K562 (cell line): ENCODE data around the gene AMN1. TPM values are rescaled to one million over a fixed set of nuclear protein-coding genes. Genes with fewer than 3 reads are reported as not detected.

Experiments used
- ATAC-seq: fragments of 200-7000 bp; cut with Tn5 transposase; 3 replicates; pipeline ENCODE4 v1.9.1; 2020; ENCODE audit warnings: moderate library complexity
- BruUV-seq: library from RNA; stranded (reverse); fragments of 400-500 nt; replicated peaks from 2 replicates; lab custom pipeline; 2021; lab: Mats Ljungman, UMichigan
- CTCF ChIA-PET: fragments of 300-600 bp; formaldehyde crosslinking; extraction: SDS; loops from one replicate; lab custom pipeline; 2021; ENCODE audit warnings: low intra/inter-chr PET ratio; lab: Yijun Ruan, JAX
- POLR2A ChIA-PET: fragments of 300-600, 350-650 bp; sonication (Branson Sonifier 250); formaldehyde crosslinking; extraction: SDS; loops from one replicate; lab custom pipeline; 2021; ENCODE audit warnings: antibody characterized with exemption, inconsistent platforms; lab: Yijun Ruan, JAX
- DNase-seq, 4 experiments: peaks; one replicate each; pipeline versions ENCODE4 v3.0.0 to v3.0.0-alpha.2; 2011 to 2018; ENCODE audit warnings: low spot score in 3 of 4, mixed read lengths in 3 of 4; ENCODE audit errors: extremely low read depth in 1 of 4
- FAIRE-seq: peaks from 2 replicates; lab custom pipeline; 2011; peaks lifted over from hg19 to GRCh38; lab: Jason Lieb, UNC
- H2AFZ ChIP-seq: 2 replicates; pipeline ENCODE4 v1.6.0; 2011; ENCODE audit warnings: low read depth, low read length, control low read depth, inconsistent platforms
- H3K27ac ChIP-seq: fragments of 200-600 bp; 3 replicates; pipeline ENCODE4 v1.8.0; 2011; ENCODE audit warnings: low read depth, mild to moderate bottlenecking, control low read depth, inconsistent platforms, low read length, moderate library complexity, mixed read lengths; ENCODE audit errors: extremely low read depth
- H3K27me3 ChIP-seq, 2 experiments: fragments of 300-600 bp in 1 of 2; 2 replicates in 1 of 2; 3 replicates in 1 of 2; pipeline versions ENCODE4 v1.6.0 to v1.8.0; 2011; ENCODE audit warnings: inconsistent platforms in 2 of 2, low read length in 2 of 2, mild to moderate bottlenecking in 1 of 2, mixed read lengths in 1 of 2, moderate library complexity in 1 of 2; ENCODE audit not compliant: control insufficient read depth in 2 of 2, insufficient read depth in 2 of 2
- H3K36me3 ChIP-seq: fragments of 300-600 bp; 3 replicates; pipeline ENCODE4 v1.8.0; 2011; ENCODE audit warnings: mild to moderate bottlenecking, low read length, inconsistent platforms; ENCODE audit not compliant: control insufficient read depth, insufficient read depth
- H3K4me1 ChIP-seq, 2 experiments: fragments of 200-600 bp in 1 of 2; replicated peaks in 1 of 2; 2 replicates in 1 of 2; 3 replicates in 1 of 2; pipeline versions ENCODE4 v1.5.1 to v1.8.0; 2011; ENCODE audit warnings: inconsistent platforms in 2 of 2, low read length in 2 of 2, mild to moderate bottlenecking in 1 of 2, mixed read lengths in 1 of 2, moderate library complexity in 1 of 2; ENCODE audit not compliant: control insufficient read depth in 2 of 2, insufficient read depth in 2 of 2
- H3K4me2 ChIP-seq: 2 replicates; pipeline ENCODE4 v1.6.1; 2011; ENCODE audit warnings: low read length, control low read depth, inconsistent platforms, mixed read lengths; ENCODE audit not compliant: insufficient read depth
- H3K4me3 ChIP-seq: fragments of 200-600 bp; sonication (generic), shearing (Covaris generic); 2 replicates; pipeline ENCODE4 v1.5.1; 2016; ENCODE audit warnings: control low read depth, inconsistent platforms
- H3K79me2 ChIP-seq: fragments of 200-600 bp; 3 replicates; pipeline ENCODE4 v1.8.0; 2011; ENCODE audit warnings: low read length, inconsistent platforms; ENCODE audit not compliant: control insufficient read depth, insufficient read depth
- H3K9ac ChIP-seq, 2 experiments: 2 replicates each; pipeline versions ENCODE4 v1.6.0 to v1.6.1; 2011; ENCODE audit warnings: low read depth in 2 of 2, low read length in 2 of 2, control low read depth in 1 of 2, inconsistent platforms in 1 of 2, mild to moderate bottlenecking in 1 of 2, mixed read lengths in 1 of 2; ENCODE audit not compliant: insufficient read depth in 1 of 2
- H3K9me1 ChIP-seq: one replicate; pipeline ENCODE4 v1.6.0; 2011; ENCODE audit warnings: inconsistent platforms, mild to moderate bottlenecking, low read length, moderate library complexity; ENCODE audit not compliant: control insufficient read depth, insufficient read depth
- H3K9me3 ChIP-seq: replicated peaks from 2 replicates; pipeline ENCODE4 v1.5.1; 2011; ENCODE audit warnings: low read depth, low read length, inconsistent platforms; ENCODE audit not compliant: control insufficient read depth, insufficient read depth
- H4K20me1 ChIP-seq: replicated peaks from 2 replicates; pipeline ENCODE4 v1.6.1; 2011; ENCODE audit warnings: low read length, inconsistent platforms, mixed read lengths; ENCODE audit not compliant: control insufficient read depth, insufficient read depth
- C11orf30 ChIP-seq: fragments of 450-650 bp; IDR thresholded peaks from 2 replicates; pipeline ENCODE4 v1.6.1; 2016; ENCODE audit warnings: low read depth, mild to moderate bottlenecking
- CEBPG ChIP-seq, 3 experiments: fragments of 200-800 bp in 1 of 3; sonication (Bioruptor generic) in 1 of 3; sonication (generic) in 1 of 3; formaldehyde crosslinking in 1 of 3; IDR thresholded peaks in 2 of 3; conservative IDR thresholded peaks in 1 of 3; 2 replicates each; pipeline versions ENCODE4 v1.6.1 to v1.8.0; 2016 to 2022; ENCODE audit warnings: missing compliant biosample characterization in 2 of 3, missing genetic modification characterization in 2 of 3, mild to moderate bottlenecking in 1 of 3, missing genetic modification reagents in 1 of 3
- CLOCK ChIP-seq: fragments of 250-450 bp; sonication (Bioruptor Pico); IDR thresholded peaks from 2 replicates; pipeline ENCODE4 v1.4.0; 2020; ENCODE audit warnings: mild to moderate bottlenecking, moderate library complexity, borderline replicate concordance
- E2F3 ChIP-seq: fragments of 250-450 bp; sonication (Bioruptor Pico); IDR thresholded peaks from 2 replicates; pipeline ENCODE4 v1.4.0; 2020; ENCODE audit warnings: mild to moderate bottlenecking
- ETV1 ChIP-seq: fragments of 450-650 bp; conservative IDR thresholded peaks from 2 replicates; pipeline ENCODE4 v1.6.1; 2016; ENCODE audit warnings: missing genetic modification characterization, control low read depth, low read depth, missing compliant biosample characterization
- FOXJ3 ChIP-seq: sonication (generic); formaldehyde crosslinking; IDR thresholded peaks from 2 replicates; pipeline ENCODE4 v1.4.0; 2020; ENCODE audit warnings: mild to moderate bottlenecking, missing genetic modification reagents
- JUND ChIP-seq, 2 experiments: IDR thresholded peaks; 2 replicates in 1 of 2; 3 replicates in 1 of 2; pipeline ENCODE4 v1.6.1; 2011; ENCODE audit warnings: borderline replicate concordance in 2 of 2, low read depth in 2 of 2, low read length in 2 of 2, improper control_type of control experiment in 1 of 2, missing biosample characterization in 1 of 2, missing genetic modification characterization in 1 of 2, missing genetic modification reagents in 1 of 2
- KAT8 ChIP-seq: fragments of 450-650 bp; IDR thresholded peaks from 2 replicates; pipeline ENCODE4 v1.6.1; 2016; ENCODE audit warnings: low read depth, mild to moderate bottlenecking
- RBM25 ChIP-seq: fragments of 200-400 bp; formaldehyde crosslinking; IDR thresholded peaks from 2 replicates; pipeline ENCODE4 v1.6.1; 2018; ENCODE audit warnings: low read length, low read depth, moderate library complexity; ENCODE audit not compliant: severe bottlenecking
- RBM34 ChIP-seq: fragments of 200-400 bp; formaldehyde crosslinking; IDR thresholded peaks from 2 replicates; pipeline ENCODE4 v1.6.1; 2018; ENCODE audit warnings: low read length, borderline replicate concordance; ENCODE audit not compliant: insufficient read depth
- RHOXF2B ChIP-seq: fragments of 250-450 bp; sonication (Bioruptor Pico); conservative IDR thresholded peaks from 2 replicates; pipeline ENCODE4 v1.5.1; 2021
- SMARCC2 ChIP-seq: fragments of 450-650 bp; IDR thresholded peaks from 2 replicates; pipeline ENCODE4 v1.6.1; 2017; ENCODE audit warnings: antibody characterized with exemption, moderate library complexity, mild to moderate bottlenecking, low read depth
- ZBTB1 ChIP-seq: sonication (generic); formaldehyde crosslinking; IDR thresholded peaks from 2 replicates; pipeline ENCODE4 v1.8.1; 2023; ENCODE audit warnings: missing genetic modification reagents, low read depth, mild to moderate bottlenecking, borderline replicate concordance
- ZNF121 ChIP-seq: sonication (generic); formaldehyde crosslinking; conservative IDR thresholded peaks from 2 replicates; pipeline ENCODE4 v1.8.0; 2022; ENCODE audit warnings: missing genetic modification reagents
- ZNF277 ChIP-seq: fragments of 250-450 bp; sonication (Bioruptor Pico); IDR thresholded peaks from 2 replicates; pipeline ENCODE4 v1.8.0; 2022; ENCODE audit warnings: inconsistent platforms, mild to moderate bottlenecking, moderate library complexity, borderline replicate concordance
- ZNF347 ChIP-seq: fragments of 450-650 bp; formaldehyde crosslinking; IDR thresholded peaks from 2 replicates; pipeline ENCODE4 v1.4.0; 2020; ENCODE audit warnings: low read depth, mild to moderate bottlenecking, moderate library complexity
- WGBS: fragments of 100-300 bp; shearing (Covaris generic); methylation state at CpG from one replicate; pipeline ENCODE4 v1.1.6; 2016; ENCODE audit warnings: low coverage, mixed read lengths; ENCODE audit not compliant: insufficient coverage; ENCODE audit errors: missing lambda C conversion rate; 5-methylcytosine and 5-hydroxymethylcytosine counted together
- in situ Hi-C: fragments of 300-500 bp; cut with MboI; formaldehyde crosslinking; loops from 4 replicates; pipeline ENCODE4 v1.15.0; 2018; ENCODE audit warnings: inconsistent platforms, mixed read lengths
- intact Hi-C: fragments of 100-400 bp; cut with micrococcal nuclease; formaldehyde crosslinking; loops from 2 replicates; pipeline ENCODE4 v1.14.2; 2022
- polyA plus RNA-seq, 8 experiments: library from polyadenylated mRNA; depleted of rRNA in 4 of 8; stranded (reverse) in 5 of 8; unstranded in 3 of 8; fragments of >200 nt; fragmentation: Nextera tagmentation in 2 of 8; fragmentation: Illumina TruSeq in 1 of 8; extraction: Ambion mirVana in 2 of 8; extraction: Trizol in 1 of 8; gene quantifications; 2 replicates each; pipeline versions ENCODE4 v1.2.1 to v1.2.3, GENCODE V29; 2011 to 2014; ENCODE audit warnings: inconsistent platforms in 1 of 8, missing spikeins in 1 of 8
- total RNA-seq, 7 experiments: library from RNA; depleted of rRNA in 6 of 7; stranded (reverse); fragments of >200 nt in 6 of 7; fragmentation: Illumina TruSeq in 2 of 7; extraction: Trizol in 2 of 7; gene quantifications; 2 replicates each; pipeline versions ENCODE4 v1.2.1 to v1.2.3, GENCODE V29; 2011 to 2021; ENCODE audit warnings: low replicate concordance in 1 of 7

Gene AMN1
- total and polyA plus RNA-seq, 9 of the 15 experiments (the other 6 are each of a cell fraction or from before 2014, with no cell fraction given) = 5.2 to 27.6 (median 13.0) TPM

- in situ Hi-C loops = no loop called here
- H3K9me1 ChIP-seq = no peaks in the 10 kb centered on the region
- FAIRE-seq = no peak
- no peak for TF ChIP-seq ZBTB1 (CRISPR knock-in tag)
- peak; percentile 69 for TF ChIP-seq ZNF121 (CRISPR knock-in tag)
- no peak for TF ChIP-seq RHOXF2B (CRISPR knock-in tag)
- TF ChIP-seq ZNF347 (CRISPR knock-in tag) = no peak
- no peak for TF ChIP-seq FOXJ3 (CRISPR knock-in tag)
- TF ChIP-seq CLOCK = no peak
- TF ChIP-seq RBM25 = peak; percentile 17
- TF ChIP-seq SMARCC2 = no peak
- TF ChIP-seq RBM34 = no peak
- no peak for TF ChIP-seq KAT8
- no peak for TF ChIP-seq C11orf30
- no peak for TF ChIP-seq CEBPG (CRISPR knock-in tag; IDR thresholded peaks at IDR 0.05)
- TF ChIP-seq CEBPG (tag; conservative IDR thresholded peaks at IDR 0.05 in 1 of 2, IDR thresholded peaks at IDR 0.05 in 1 of 2) = peak in 1 of 2 experiments; percentile 46; a peak in 1 of 4 replicates
- no peak for TF ChIP-seq JUND (IDR thresholded peaks at IDR 0.05; ENCODE audit: borderline replicate concordance, low read depth, low read length)
- no peak for TF ChIP-seq JUND (tag; IDR thresholded peaks at IDR 0.05; ENCODE audit: borderline replicate concordance, low read depth, low read length)
- TF ChIP-seq ZNF277 (CRISPR knock-in tag) = no peak
- no peak for TF ChIP-seq ETV1
- TF ChIP-seq E2F3 (CRISPR knock-in tag) = no peak
Observed at GRCh38 chr12:31662176-31662849, 66.5 kb downstream of the AMN1 start.

More at GRCh38 chr12:31662176-31662849, 66.5 kb downstream of the AMN1 start:
- Histone ChIP-seq H2AFZ (no peak overlapping the region), H3K4me1 (no peaks in the 10 kb centered on the region; a peak in 1 of 5 replicates), H3K36me3 (no peaks in the 10 kb centered on the region), H3K9ac (no peak overlapping the region), H3K9me3 (no peaks in the 10 kb centered on the region), H3K27ac (no peak overlapping the region), H3K4me3 (no peak overlapping the region), H4K20me1 (no peaks in the 10 kb centered on the region), H3K27me3 (no peaks in the 10 kb centered on the region), H3K79me2 (no peaks in the 10 kb centered on the region), H3K4me2 (no peak overlapping the region)
- WGBS = 90% methylated on average over 5 of the region's 6 CpGs
- ATAC-seq = no peak
- POLR2A ChIA-PET = interaction anchor here (0.6 to 1.0 kb wide), 2 partner anchors 10 to 155 kb away, joined by 3 read pairs; no protein-coding TSS in a partner anchor
- no peak for DNase-seq
- no TSS peak for BruUV-seq
- CTCF ChIA-PET = no interaction called here
- intact Hi-C loops = no loop called here
